Measurements from ENCODE around the gene SETMAR. TPM values are rescaled to one million over a fixed set of nuclear protein-coding genes. Genes with fewer than 3 reads are reported as not detected.

The SETMAR gene
- polyA plus RNA-seq, 3 donors = 3.1 to 7.2 (median 3.5) TPM

DNA sequence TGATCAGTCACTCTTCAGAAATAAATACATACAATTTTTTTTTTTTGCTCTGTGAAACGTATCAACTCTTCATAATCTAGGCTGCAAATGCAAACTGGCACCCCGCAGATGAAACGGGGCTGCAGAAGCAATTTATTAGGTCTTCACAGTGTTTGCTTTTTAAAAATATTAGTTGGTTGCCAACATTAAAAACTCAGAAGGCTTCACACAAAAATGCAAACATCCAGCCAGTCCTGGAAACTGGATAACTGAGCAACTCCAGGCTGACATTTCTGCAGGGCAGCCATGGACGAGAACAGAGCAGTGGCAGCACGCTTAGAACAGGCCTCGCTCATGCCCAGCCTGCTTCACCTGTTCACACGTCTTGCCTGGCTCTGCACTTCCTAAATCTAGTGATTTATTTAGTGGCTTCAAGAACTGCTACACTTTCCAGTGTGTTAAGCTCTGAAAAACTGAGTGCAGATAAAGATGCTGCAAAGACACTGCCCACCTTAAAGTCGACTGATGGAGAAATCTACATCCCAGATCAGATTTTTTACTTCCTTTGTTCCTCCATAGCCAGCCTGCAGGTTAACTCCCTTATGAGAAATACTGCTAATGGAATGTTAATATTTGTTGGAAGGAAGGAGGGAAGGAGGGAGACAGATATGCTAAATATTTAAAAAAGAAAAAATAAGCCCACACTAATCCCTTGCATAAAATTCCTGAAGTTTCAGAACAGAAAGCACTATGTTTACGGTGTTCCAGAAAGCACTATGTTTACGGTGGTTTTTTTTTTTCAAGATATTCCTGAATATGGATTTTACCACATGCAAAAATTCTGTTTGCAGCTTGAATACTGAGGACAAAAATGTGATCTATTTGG is 53.6 kb downstream of the SETMAR start:
- Histone ChIP-seq H3K9ac (ENCODE audit: insufficient read depth, low read length, poor library complexity, severe bottlenecking) (no peak overlapping the region), H3K4me2 (replicated peaks; ENCODE audit: extremely low read depth, low read length, poor library complexity, severe bottlenecking) (no peak overlapping the region), H3K4me1 (ENCODE audit: control insufficient read depth in 1 of 2, insufficient read depth in 2 of 2, low read length in 2 of 2) (peaks cover 3 to 4% of the 10 kb centered on the region in 2 donors), H2AFZ (ENCODE audit: insufficient read depth, low read depth, low read length, poor library complexity, severe bottlenecking) (no peak overlapping the region), H4K20me1 (ENCODE audit: insufficient read depth, low read length) (no peaks in the 10 kb centered on the region), H3K4me3 (replicated peaks in 1 of 3; ENCODE audit: low read depth in 2 of 3, low read length in 3 of 3) (no peak overlapping the region), H3K27me3 (ENCODE audit: control insufficient read depth in 2 of 2, insufficient read depth in 2 of 2, low read length in 2 of 2) (no peaks in the 10 kb centered on the region), H3K27ac (ENCODE audit: low read depth in 1 of 2, low read length in 2 of 2) (no peak overlapping the region), H3K36me3 (replicated peaks in 1 of 2; ENCODE audit: control insufficient read depth in 1 of 2, insufficient read depth in 2 of 2, low read length in 2 of 2) (peaks cover 14 to 47% of the 10 kb centered on the region in 2 donors), H3K9me3 (replicated peaks in 1 of 2; ENCODE audit: control insufficient read depth in 1 of 2, insufficient read depth in 1 of 2, low read length in 2 of 2) (no peaks in the 10 kb centered on the region), H3K79me2 (ENCODE audit: insufficient read depth, low read length) (no peaks in the 10 kb centered on the region)
- intact Hi-C loops (cut with micrococcal nuclease) = loop anchor here in 1 of 2 donors (10.0 kb wide), 1 partner anchor 68 kb away; no protein-coding TSS in a partner anchor
- no peak for DNase-seq
- no peaks in the 10 kb centered on the region for H3K27me3 Mint-ChIP-seq (ENCODE audit: low read depth in 3 of 3)
- H3K4me1 Mint-ChIP-seq = peaks cover 4% of the 10 kb centered on the region
- H3K27ac Mint-ChIP-seq = no peak overlapping the region
- H3K4me3 Mint-ChIP-seq = no peak overlapping the region
- WGBS (ENCODE audit: insufficient coverage) = 90% methylated on average over 4 of the region's 10 CpGs
- TF ChIP-seq, protein P1, sequence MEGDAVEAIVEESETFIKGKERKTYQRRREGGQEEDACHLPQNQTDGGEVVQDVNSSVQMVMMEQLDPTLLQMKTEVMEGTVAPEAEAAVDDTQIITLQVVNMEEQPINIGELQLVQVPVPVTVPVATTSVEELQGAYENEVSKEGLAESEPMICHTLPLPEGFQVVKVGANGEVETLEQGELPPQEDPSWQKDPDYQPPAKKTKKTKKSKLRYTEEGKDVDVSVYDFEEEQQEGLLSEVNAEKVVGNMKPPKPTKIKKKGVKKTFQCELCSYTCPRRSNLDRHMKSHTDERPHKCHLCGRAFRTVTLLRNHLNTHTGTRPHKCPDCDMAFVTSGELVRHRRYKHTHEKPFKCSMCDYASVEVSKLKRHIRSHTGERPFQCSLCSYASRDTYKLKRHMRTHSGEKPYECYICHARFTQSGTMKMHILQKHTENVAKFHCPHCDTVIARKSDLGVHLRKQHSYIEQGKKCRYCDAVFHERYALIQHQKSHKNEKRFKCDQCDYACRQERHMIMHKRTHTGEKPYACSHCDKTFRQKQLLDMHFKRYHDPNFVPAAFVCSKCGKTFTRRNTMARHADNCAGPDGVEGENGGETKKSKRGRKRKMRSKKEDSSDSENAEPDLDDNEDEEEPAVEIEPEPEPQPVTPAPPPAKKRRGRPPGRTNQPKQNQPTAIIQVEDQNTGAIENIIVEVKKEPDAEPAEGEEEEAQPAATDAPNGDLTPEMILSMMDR (IDR thresholded peaks at IDR 0.05) = no peak
- peaks cover 0 to 2% (median 0%) of the 10 kb centered on the region in 7 donors for H3K9me3 Mint-ChIP-seq
- H3K36me3 Mint-ChIP-seq = peaks cover 33 to 55% of the 10 kb centered on the region in 2 donors

DNA sequence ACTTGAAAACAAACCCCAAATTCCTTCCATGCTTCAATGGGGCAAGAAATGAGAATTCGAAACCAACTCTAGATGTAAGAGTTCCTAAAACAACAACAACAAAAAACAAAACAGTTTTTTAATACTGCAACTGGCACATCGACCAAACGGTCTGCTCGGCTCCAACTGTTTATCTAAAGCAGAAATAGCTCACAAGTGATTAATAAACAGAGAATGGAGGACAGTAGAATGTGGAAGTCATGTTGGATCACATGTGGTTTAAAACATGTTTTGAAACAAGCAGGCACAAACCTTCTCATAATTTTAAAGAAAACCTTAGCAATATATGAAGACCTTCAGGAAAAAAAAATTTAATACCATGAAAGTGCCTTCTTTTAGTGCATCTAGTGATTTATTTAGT is 55.1 kb downstream of the SETMAR start:
- TF ChIP-seq, protein P1 (IDR thresholded peaks at IDR 0.05) = no peak
- intact Hi-C loops (cut with micrococcal nuclease) = loop anchor here in 1 of 2 donors (10.0 kb wide), 1 partner anchor 67 kb away; no protein-coding TSS in a partner anchor
- H3K79me2 ChIP-seq (ENCODE audit: insufficient read depth, low read length) = no peaks in the 10 kb centered on the region
- no peak for DNase-seq
- no peaks in the 10 kb centered on the region for H4K20me1 ChIP-seq (ENCODE audit: insufficient read depth, low read length)
- no peaks in the 10 kb centered on the region for H3K27me3 ChIP-seq (ENCODE audit: control insufficient read depth in 2 of 2, insufficient read depth in 2 of 2, low read length in 2 of 2)
- H3K4me3 ChIP-seq (replicated peaks in 1 of 3; ENCODE audit: low read depth in 2 of 3, low read length in 3 of 3) = no peak overlapping the region
- Mint-ChIP-seq H3K27me3 (ENCODE audit: low read depth in 3 of 3) (no peaks in the 10 kb centered on the region), H3K36me3 (peaks cover 40 to 62% of the 10 kb centered on the region in 2 donors), H3K4me3 (no peak overlapping the region), H3K4me1 (no peaks in the 10 kb centered on the region), H3K27ac (peak overlapping the region in 1 of 7 donors; percentile 12), H3K9me3 (peaks cover 0 to 2% (median 0%) of the 10 kb centered on the region in 7 donors)
- no peaks in the 10 kb centered on the region for H3K9me3 ChIP-seq (replicated peaks in 1 of 2; ENCODE audit: control insufficient read depth in 1 of 2, insufficient read depth in 1 of 2, low read length in 2 of 2)
- no peak overlapping the region for H3K9ac ChIP-seq (ENCODE audit: insufficient read depth, low read length, poor library complexity, severe bottlenecking)
- no peaks in the 10 kb centered on the region for H3K4me1 ChIP-seq (ENCODE audit: control insufficient read depth in 1 of 2, insufficient read depth in 2 of 2, low read length in 2 of 2)
- H3K4me2 ChIP-seq (replicated peaks; ENCODE audit: extremely low read depth, low read length, poor library complexity, severe bottlenecking) = no peak overlapping the region
- no peak overlapping the region for H3K27ac ChIP-seq (ENCODE audit: low read depth in 1 of 2, low read length in 2 of 2)
- peaks cover 19 to 56% of the 10 kb centered on the region in 2 donors for H3K36me3 ChIP-seq (replicated peaks in 1 of 2; ENCODE audit: control insufficient read depth in 1 of 2, insufficient read depth in 2 of 2, low read length in 2 of 2)
- H2AFZ ChIP-seq (ENCODE audit: insufficient read depth, low read depth, low read length, poor library complexity, severe bottlenecking) = no peak overlapping the region
- no CpG with 5 or more reads among the region's 4 CpGs for WGBS (ENCODE audit: insufficient coverage)
